GM18873 (cell line): ENCODE results near the gene DCC.

Source experiments
- ATAC-seq: cut with Tn5 transposase; IDR thresholded peaks from one replicate; pipeline ENCODE4 v1.9.1; 2021; ENCODE audit warnings: mild to moderate bottlenecking, moderate library complexity, moderate number of reproducible peaks; ENCODE audit not compliant: unreplicated experiment, low FRiP score

DCC gene

DNA sequence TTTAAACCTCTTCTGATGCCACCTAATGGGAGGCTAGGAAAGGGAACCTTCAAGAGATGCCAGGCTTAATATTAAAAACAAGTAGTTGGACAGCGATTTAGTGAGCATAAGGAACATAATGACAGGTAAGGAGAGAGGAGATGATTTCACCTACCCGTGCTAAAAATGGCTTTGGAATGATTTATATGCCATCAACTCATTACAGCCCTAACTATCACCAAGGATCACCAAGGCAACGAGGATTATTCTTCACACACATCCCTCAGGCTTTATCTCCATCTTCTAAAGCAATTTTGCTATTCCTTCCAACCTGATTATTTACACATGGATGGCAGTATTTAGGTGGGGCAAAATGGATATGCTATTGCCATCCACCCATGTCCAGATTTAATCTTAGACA is 237.8 kb downstream of the DCC start:
- no peak for ATAC-seq

DNA sequence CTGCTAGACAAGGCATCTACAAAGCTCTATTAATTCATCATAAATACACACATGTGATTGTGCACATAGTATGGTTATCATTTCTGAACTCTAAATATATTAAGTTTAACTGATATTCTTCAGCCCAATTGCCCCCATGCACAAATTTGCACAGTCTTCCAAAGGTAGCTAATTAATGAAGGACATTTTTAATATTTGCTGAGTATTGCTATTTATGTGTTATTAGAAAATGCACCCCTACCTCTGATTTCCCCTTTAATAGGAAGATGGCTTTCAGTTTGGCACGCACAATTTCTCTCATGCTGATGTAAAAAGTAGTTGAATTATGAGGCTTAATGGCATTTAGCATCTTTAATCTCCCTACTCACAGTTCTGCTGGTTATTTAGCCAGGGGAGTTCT is 242.1 kb downstream of the DCC start:
- no peak for ATAC-seq

DNA sequence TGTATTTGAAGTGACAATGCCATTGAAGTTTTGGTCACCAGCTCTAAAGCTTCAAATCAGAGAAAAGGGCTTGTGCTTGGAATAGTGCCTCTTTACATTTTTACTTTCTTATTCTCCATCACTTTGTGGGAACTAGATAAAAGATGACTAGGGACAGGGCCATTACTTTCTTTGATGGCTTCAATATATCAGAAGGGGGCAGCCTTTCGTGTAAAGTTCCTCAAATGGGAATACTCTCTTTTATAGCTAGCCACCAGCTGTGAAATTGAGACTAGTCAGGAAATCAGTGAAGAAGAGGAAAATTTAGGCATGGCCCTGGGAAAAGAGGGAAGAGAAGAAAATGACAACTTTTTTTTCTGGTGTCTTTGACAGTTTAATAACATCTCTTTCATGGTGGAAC is 242.5 kb downstream of the DCC start:
- ATAC-seq = no peak

DNA sequence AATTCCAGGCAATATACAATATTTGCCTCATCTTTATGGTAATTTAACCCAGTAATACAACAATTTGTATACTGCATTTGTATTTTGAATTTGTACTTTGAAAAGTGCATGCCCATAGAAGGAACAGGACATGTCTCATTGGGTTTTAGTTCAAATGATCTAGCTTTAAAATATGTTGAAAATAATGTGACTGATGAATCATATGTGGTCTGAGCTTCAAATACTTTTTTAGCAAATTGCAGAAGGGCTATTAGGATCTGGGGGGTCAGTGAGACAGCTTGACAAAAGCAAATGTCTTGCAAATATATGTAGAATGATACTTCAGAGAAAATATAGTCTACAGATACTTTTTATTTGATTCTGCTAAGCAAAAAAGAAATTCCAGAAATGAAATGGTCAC is 248.9 kb downstream of the DCC start:
- ATAC-seq = no peak

DNA sequence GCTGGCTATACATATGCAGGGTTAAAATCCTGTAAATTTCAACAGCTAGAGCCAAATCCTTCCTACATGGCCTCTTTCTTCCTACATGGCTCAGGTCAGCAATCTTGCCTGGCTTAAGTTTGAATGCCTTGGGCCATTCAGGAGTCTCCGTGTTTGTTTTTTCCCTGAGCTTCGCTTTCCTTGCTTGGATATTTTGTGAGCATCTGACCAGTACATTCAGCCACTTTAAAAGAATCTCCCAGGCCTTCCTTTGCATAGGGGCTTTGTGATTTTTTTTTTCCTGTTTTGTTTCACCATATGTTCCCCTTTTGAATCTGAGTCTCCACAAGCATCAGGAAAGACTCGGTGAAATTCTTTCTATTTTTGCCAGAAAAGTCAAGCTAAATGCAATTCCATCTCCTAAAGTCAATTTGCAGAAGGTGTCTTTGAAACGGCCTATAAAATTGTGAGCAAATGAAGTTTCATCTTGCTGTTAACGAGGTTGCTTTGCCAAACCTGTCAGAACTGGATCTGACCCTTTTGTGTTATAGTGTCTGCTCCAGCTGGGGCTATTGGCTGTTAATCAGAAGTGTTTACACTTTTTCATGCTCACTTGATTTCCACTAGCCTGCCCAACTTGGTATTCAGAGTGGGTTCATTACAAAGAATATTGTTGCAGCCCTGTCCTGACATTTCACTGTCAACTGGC is 256.9 kb downstream of the DCC start:
- ATAC-seq = no peak

DNA sequence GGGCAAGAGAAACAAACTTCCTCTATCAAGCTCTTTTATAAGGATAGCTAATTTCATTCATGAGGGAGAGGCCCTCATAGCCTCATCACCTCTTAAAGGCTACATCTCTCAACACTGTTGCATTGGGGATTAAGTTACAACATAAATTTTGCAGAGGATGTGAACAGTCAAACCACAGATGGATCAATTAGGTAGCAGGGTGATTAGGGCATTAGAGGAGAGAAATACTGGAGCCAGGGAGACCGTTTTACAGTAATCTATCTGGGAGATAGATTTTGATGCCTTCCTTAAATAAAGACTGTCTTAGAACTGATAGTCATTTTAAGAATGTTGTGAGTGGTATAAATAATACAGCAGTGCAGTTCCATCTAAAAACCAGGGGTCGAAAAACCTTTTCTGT is 258.9 kb downstream of the DCC start:
- no peak for ATAC-seq

DNA sequence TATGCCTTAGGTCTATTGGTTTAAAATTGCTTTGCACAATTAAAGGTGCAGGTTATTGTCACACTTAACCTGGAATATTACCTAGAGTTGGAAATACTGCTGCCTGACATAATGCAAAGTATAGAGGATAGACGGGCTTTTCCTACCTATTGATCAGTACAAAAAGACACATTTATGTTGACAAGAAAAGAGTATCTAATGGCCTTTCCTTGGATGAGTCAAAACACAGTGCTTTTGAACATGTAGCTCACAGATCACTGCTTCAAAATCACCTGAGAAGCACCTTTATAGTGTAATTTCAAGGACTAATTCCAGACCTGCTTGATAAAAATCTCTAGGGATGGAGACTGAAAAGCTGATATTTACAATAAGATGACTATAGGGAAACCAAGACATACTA is 262.8 kb downstream of the DCC start:
- no peak for ATAC-seq

DNA sequence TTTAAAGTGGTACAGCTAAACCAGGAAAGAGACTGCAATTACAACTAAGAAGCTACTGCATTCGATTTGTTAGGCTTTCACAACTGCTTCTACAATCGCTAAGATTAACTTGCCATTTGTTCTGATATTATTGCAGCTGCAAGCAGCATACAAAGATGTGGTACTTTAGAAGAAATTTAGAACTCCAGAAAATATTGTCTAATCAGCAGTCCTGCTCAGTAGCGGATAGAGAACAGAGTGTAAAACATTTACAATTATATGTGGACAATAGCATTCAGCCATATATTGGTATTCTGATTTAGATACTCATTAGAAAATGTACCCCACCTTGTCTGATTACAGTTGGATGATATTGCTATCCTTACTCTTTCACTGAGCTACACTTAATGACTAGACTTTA is 265.3 kb downstream of the DCC start:
- ATAC-seq = no peak

DNA sequence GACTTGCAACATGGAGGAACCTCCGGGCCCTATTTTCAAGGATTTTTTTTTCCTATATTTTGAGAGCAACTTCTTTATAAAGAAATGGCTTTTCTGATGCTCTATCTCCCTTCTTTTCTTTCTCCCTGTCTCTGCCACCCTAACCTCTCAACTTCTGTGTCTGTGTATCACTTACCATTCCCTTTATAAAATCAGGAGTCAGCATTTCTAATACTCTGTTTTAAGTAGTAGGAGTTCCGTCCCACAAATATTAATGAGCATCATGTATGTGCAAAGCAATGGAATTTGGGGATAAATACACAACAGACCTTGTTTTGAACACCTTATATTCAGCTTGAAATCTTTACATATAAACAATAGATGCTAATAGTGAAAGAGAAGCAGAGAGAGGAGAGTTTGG is 268.0 kb downstream of the DCC start:
- ATAC-seq = no peak

DNA sequence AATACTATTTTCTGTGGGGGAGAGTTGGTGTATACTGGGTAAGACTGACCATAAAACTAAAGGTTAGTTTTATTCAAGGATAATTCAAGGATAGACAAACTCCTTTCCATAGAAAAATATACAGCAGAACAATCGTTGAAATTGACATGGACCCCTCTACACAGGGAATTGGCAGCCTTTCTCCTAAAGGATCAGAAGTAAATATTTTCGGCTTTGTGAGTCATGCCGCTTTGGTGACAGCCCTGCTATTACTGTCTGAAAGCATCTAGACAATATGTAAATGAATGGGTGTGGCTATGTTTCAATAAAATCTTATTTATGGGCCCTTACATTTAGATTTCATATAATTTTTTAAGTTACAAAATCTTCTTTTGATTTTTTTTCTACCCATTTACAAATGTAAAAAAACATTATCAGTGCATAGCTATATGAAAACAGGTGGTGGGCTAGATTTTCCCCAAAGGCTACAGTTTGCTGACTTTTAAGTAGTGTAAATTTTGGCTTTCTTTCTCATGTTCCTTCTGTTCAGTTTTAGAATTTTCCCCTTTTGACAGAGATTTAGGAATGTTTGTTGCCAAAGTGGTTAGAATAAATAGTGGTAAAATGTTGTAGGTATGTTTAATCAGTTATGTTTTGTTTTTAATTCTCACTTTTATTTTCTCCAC is 270.6 kb downstream of the DCC start:
- ATAC-seq = no peak

DNA sequence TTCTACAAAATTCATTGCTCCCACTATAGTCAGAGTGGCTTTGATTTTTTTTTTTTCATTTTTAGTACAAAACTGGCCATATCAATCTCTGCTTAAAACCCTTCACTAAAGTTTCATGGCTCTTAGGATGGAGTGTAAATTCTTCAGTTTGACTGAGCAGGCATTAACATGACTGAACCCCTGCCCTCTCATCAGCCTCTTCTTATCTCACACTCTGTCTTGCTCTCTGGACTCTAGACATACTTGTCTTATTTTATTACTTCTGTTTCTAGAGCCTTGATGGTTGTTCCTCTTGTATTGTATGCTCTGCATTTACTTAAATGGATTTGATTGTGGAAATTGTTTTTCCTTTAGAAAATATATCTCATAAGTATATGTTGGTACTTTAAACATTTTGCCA is 272.4 kb downstream of the DCC start:
- no peak for ATAC-seq

DNA sequence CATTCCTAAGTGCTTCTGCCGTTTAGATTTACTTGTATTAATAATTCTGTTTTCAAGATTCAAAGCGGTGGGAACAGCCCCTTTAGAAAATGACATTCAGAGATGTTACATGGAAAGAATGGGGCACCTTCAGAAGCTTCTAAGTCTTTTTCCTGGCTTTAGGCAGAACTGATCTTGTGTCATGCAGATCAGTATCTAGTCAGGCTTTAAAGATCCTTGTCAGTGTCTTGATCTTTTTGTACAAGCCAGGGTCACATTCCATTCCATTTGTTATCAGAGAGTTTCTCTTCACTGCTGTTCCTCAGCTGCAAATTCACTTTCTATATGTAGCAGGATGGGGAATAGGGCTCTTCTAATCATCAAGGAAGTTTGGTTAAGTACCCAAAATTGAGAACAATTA is 275.3 kb downstream of the DCC start:
- ATAC-seq = no peak

DNA sequence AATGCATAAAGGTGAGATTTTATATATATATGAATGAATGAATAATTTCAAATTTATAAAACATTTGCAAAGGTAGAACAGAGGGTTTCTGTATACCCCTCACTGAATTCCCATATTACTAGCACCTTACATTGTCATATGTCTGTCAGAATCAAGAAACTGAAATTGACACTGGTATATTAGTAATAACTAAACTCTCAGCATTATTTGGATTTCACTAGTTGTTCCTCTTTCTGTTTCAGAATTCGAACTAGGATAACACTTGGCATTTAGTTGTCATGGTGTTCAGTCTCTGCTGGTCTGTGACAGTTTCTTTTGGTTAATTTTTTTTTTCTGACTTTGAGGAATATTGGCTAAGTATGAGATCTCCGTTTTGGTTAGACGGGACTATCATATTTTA is 275.9 kb downstream of the DCC start:
- peak; percentile 63 for ATAC-seq

DNA sequence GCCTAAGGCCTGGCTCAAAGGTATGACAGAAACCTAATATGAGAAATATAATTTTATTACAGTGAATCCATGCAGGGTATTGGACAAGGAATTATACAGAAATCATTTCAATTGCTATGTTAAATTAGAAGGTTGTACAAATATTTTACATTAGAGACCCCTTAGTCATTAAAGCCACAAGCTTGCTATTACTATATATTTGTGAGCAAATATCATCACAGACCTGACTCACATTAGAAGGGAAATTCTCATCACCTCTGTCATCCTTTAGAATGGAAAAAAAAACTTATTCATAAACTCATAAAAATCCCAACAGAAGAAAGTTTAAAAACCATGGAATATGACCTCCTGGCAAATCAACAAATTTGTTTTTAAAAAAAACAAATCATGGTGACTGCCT is 277.9 kb downstream of the DCC start:
- ATAC-seq = no peak

DNA sequence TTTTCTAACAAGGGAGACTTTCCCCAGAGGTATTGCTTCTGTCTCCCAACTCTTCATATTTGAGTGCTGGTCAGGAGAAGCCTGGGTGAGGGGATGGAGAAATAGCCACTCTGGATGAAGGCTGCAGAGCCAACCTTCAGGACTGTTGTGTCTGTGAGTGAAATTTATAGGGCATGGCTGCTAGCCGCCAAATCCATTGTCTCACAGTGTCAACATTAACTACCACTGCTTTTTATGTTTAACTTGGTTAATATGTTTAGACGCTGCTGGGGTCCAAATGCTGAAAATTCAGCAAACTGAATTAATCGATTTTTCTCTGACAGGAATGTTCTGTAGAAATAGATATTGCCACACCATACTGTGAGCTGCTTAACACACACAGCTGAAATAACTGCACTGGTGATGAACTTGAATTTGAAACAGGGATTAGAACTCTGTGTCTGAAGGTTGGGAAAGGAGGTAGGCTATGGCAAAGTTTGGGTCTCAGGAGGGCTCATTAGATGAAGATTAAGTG is 281.0 kb downstream of the DCC start:
- ATAC-seq = no peak

DNA sequence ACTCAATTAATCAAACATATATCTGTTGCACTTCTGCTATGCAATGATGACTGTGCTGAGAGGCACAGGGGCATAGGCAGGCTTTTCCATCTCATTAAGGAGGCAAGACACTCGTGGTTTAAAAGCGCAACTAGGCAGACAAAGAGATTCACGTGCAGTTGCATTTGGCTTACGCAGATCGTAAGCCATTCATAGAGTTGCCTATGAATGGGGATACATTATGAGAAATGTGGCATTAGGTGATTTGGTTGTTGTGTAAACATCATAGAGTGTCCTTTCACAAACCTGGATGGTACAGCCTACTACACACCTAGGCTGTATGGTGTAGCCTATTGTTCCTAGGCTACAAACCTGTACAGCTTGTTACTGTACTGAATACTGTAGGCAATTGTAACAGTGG is 284.7 kb downstream of the DCC start:
- ATAC-seq = no peak

DNA sequence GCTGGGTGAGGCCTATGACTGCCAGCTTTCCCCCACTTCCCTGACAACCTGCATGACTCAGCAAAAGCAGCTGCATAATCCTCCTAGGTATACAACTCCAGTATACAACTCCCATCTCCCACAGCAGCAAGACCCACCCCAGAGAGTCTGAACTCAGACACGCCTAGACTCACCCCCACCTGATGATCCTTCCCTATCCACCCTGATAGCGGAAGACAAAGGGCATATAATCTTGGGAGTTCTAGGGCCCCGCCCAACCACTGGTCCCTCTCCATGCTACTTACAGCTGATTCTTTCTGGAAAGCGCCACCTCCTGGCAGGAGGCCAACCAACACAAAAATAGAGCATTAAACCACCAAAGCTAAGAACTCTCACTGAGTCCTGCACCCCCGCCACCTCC is 296.5 kb downstream of the DCC start:
- ATAC-seq = no peak

DNA sequence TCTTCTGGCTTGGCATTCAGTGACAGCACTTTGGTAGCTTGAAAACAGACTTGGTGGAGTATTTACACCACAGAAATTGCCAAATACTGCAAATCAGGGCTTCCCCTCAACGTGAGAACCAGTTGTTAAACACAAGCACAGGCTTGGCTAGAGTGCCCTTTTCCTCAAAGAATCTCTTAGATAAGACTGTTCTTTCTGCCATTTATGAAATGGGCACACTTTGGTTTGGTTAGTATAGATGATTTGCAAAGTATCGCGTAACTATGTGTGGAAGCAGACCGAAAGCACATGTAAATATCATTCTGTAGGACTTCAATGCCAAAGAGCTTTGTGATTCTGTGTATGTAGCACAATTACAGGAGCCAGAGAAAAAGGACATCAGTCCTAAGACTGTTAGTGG is 308.2 kb downstream of the DCC start:
- ATAC-seq = no peak

DNA sequence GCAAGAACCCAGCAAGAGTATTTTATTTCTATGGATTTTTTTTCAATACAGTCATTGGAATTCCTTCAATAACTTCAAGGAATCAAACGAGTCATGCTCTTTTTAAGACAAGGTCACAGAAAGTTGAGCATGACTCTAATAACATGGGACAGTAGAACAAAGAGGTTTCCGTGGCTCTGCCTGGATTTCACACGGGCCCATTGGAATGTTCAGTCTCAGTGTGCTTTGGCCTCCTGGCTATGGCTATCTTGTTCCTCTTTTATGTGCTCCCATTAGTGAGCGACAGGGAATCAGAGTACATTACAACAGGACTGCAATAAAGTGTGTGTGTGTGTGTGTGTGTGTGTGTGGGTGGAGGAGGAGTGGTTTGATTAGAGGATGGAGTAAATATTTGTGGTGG is 312.4 kb downstream of the DCC start:
- ATAC-seq = no peak

DNA sequence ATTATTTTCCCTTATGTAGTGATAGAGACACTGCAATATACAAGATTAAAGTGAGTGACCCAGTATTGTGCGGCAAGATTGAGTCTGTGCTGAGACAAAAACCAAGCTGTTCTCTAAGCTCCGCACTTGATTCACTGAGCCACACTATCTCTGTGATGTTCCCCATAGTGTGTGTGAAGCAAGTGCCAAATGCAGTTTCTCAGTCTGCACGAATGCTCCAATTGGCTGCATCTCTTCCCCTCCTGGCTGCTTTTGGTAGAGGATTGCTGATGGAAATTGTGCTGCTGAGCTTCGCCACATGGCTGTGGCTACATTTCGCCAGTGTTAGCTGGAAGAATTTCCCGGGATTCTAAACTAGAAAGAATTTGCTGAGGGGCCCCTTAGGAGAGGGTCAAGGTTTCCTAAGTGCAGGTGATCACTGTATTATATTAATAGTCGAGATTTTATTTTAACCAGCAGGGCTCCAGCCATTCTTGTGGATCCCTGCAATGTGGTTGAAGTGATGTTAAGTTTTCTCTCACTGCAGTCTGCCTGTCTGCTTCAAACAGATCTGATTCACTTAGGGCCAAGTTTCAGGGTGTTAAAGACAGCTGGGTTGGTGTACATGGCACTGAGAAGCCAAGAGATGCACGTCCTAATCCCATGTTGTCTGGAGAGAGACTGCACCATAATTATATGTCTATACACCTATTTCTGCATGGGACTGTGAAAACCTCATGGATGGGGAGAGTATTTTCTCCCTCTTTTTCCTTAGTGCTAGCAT is 317.2 kb downstream of the DCC start:
- ATAC-seq = no peak

DNA sequence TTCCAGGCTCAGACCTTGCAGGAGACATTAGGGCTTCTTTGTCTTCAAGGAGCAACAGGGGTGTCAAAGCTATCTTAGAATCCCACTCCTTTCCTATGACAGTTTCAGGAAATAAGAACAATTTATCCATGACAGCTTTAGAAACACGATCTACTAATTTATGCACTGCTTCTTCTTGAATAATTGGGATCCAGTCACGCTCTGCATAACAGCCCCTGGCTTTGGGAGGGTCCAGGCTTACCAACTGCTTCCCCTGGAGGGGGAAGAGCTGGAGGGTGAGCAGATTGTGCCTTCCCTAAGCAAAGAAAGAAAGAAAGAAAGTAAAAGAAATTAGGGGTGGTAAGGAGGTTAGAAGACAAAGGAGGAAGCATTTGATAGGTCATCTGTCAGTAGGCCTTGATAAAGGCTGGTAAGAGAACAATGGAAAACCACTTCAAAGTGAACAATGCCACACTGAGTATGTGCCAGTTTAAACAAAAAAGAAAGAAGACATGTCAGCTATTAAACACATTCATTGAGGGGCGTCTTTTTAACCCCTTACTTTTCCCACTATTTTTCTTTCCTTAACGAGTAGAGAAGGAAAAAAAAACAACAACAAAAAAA is 327.6 kb downstream of the DCC start:
- no peak for ATAC-seq
